NCI-H128 (cell line): ENCODE results near the gene SOCS3.

Experiments used
- DNase-seq: peaks from one replicate; lab custom pipeline; 2025; ENCODE audit not compliant: unreplicated experiment; lab: John Stamatoyannopoulos, UW

SOCS3 gene, protein sequence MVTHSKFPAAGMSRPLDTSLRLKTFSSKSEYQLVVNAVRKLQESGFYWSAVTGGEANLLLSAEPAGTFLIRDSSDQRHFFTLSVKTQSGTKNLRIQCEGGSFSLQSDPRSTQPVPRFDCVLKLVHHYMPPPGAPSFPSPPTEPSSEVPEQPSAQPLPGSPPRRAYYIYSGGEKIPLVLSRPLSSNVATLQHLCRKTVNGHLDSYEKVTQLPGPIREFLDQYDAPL

DNA sequence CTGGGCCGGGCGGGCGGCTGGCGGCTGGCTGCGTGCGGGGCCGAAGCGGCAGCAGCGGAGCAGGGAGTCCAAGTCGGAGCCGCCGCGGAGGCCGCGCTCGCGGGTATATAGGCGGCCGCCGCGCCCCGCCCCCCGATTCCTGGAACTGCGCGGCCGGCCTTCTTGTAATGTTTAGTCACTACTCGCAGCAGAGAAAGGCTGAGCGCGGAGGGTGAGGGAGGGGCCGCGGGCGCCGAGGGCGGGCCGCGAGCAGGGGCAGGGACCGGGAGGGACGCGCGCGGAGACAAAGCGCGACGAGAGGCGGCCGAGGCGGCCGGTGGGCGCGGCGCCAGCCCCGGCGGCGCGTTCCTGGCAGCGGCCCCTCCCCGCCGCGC lies at the start of gene SOCS3:
SOCS3 (minus strand) TSS at position 81 of the 374 bp plus-strand sequence. CDS start 982 bp downstream, outside the sequence.
- DNase-seq: peak; percentile 73

DNA sequence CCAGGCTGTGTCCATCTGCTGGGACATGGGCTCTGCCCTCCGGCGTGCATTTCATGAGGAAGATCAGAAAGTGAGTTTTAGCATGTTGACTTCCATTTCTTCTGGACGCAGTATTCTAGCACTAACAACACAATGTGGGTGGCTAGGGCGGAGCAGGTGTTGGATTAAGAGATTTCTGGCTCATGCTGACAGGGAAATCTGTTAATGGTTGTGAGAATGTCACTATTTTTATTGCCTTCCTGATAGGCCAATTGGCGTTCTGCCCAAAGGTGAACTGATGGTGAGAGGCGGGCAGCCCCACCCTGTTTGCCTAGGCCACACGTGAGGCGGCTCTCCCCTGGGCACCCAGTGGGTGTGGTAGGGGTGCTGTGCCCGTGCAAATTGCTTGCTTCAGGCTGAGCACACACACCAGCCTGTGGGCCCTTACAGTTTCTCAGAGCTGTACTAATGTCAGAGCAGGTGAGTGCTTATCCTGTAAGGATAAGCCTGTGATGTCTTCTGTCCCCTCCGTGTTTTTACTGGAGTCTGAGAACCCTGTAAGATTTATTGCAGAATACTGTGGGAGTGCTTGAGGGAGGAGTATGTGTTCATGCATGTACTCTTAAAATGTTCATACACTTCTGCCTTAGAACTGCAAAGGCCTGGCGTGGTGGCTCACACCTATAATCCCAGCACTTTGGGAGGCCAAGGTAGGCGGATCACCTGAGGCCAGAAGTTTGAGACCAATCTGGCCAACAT lies 49.5 kb upstream of the SOCS3 start:
- peak; percentile 28 for DNase-seq

DNA sequence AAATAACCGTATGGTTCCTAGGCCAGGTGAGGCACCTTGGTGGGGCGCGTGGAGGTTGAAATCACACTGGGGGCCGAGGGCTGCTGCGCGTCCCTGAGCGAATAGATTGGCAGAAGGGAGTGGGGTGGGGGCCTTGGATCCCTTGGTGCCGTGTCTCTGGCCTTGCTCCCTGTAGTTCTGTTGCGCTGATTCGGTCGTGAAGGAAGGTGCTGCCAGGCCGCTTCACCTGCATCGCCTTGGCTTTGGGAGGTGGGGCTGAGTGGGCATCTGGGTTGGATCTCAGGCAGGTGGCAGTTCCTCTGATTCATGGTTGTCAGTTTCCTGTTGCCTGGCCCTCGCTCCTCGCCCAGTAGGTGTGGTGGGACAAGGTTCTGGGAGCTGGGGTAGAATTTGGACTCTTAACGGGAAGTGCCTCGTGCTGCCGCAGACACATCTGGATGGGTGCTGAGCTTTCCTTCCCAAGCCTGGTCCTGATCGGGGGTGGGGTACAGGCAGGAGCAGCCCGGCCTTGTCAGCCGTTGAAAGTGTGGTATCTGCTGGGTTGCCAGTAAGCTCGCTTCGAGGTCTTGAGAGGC lies 48.7 kb upstream of the SOCS3 start:
- no peak for DNase-seq

- DNase-seq: no peak
Measured at GRCh38 chr17:78407387-78408000, 47.6 kb upstream of the SOCS3 start.

DNA sequence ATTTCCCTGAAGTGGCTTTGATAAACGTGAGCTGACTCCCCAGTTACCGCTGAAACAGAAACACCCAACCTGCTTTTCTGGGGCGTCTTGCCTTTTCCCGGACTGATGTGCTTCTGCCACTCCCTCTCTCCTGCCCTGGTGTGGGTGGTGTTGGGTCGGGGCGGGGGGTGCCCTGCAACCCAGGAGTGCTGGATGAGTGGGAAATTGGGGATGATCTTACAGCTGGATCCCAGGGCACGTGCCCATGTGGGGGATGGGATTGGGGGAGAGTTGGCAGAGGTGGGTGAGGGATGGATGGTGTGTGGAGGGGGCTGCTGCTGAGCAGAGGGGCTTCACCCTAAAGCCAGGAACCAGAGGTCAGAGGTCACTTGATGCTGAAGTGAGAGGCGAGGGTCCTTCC lies 47.0 kb upstream of the SOCS3 start:
- DNase-seq: no peak

- DNase-seq: no peak
Measured at GRCh38 chr17:78406396-78406795, 46.5 kb upstream of the SOCS3 start.

GRCh38 chr17:78403822-78404221 lies 43.9 kb upstream of the SOCS3 start:
- DNase-seq: no peak

- no peak for DNase-seq
Measured at GRCh38 chr17:78401891-78402290, 42.0 kb upstream of the SOCS3 start.

GRCh38 chr17:78401246-78401645 lies 41.4 kb upstream of the SOCS3 start:
- DNase-seq: no peak

GRCh38 chr17:78400581-78401240 lies 40.8 kb upstream of the SOCS3 start:
- no peak for DNase-seq

DNA sequence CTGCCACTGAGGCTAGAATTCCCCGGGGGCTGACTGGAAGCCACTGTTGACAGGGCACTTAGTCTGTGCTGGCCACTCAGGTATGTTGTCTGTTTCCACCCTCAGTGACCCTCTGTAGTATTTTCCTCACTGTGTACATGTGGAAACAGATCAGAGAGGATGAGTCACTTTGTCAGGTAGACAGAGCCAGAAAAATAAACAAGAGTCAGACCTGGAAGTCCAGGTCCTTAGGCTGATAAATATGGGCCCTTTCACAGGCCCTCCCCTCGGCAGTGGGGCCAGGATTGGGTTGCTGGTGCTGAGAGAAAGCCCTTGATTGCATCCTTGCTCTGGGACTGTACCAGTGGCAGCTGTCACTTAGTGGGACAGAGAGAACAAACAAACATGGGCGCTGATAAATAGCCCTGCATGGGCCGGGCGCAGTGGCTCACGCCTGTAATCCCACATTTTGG lies 39.8 kb upstream of the SOCS3 start:
- no peak for DNase-seq

GRCh38 chr17:78399028-78399692 lies 39.3 kb upstream of the SOCS3 start:
- no peak for DNase-seq

DNA sequence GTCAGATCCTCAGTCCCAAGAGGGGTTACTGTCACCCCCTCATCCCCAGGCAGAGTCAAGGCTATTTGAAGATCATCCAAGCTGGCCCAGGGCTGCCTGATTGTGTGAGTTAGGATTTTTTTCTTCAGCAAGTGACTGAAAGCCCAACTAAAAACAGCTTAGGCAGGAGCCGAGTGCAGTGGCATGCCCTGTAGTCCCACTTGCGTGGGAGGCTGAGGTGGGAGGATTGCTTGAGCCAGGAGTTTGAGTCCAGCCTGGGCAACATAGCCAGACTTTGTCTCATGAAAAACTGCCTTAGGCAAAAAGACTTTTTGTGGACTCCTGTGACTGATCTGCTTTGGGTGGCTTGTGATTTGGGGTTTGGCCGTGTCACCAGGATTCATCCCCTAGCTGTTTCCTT lies 38.5 kb upstream of the SOCS3 start:
- no peak for DNase-seq

- no peak for DNase-seq
Measured at GRCh38 chr17:78397681-78398101, 37.8 kb upstream of the SOCS3 start.

DNA sequence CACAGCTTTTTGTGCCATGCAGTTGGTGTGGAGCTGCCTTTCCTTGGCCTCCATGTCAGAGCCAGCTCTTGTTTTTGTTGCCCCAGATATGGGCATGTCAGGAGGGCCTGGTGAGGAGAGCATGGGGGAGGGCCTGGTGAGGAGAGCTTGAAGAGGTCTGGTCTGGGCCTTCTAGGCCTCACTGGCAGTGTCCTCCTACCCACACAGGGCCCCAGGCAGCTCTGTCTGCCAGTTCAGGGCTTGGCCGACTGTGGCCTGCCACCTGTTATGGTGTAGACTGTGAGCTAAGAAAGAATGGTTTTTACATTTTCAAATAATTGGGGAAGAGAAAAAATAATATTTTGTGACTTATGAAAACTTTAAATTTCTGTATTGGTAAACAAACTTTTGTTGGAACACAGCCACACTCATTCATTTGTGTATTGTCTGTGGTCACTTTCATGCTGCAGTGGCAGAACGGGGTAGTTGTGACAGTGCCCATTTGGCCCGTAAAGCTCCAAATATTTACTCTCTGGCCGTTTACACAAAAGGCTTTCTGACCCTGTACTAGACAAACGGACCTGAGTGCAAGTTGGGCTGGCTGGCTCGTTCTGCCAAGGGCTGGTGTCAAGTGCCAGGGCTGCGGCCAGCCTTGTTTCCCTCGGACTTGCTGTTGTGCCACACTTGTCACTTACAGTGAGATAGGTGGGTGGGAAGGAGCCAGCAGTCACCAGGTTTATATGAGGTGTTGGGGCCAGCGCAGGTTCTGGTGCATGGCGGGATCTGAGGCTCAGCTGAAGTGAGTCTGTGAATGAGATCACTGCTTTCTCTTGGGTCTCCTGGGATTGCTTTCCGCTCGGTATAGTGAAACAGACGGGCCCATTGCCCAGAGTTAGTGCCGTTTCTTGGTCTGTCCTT lies 36.8 kb upstream of the SOCS3 start:
- DNase-seq: no peak

- DNase-seq: no peak
Measured at GRCh38 chr17:78395155-78395554, 35.3 kb upstream of the SOCS3 start.

GRCh38 chr17:78394209-78394608 lies 34.3 kb upstream of the SOCS3 start:
- peak; percentile 62 for DNase-seq

GRCh38 chr17:78393575-78393974 lies 33.7 kb upstream of the SOCS3 start:
- no peak for DNase-seq

DNA sequence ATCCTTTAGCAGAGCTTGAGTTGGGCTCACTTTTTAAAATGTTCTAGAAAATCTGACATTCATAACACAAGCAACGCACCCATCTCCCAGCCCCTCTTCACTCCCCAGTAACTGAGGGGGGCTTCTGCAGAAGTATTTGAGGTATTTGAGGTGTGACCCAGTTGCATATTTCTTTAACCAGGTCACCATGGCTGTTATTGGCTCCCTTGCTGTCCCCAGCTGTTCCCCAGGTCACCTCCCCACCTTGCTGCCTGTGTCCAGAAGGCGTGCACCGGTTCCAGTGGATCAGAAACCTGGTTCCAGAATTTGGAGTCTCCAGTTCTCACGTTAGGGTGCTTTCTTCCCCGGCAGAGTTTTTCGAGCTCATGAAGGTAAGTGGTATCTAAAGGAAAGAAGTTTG lies 32.4 kb upstream of the SOCS3 start:
- no peak for DNase-seq

GRCh38 chr17:78391843-78392242 lies 32.0 kb upstream of the SOCS3 start:
- DNase-seq: no peak
